Stimulated activated effector memory CD8-positive, alpha-beta T cell treated with anti-CD3 and anti-CD28 coated beads, Interleukin-12 subunit alpha, Interleukin-12 subunit beta, amount 100 ng/mL, for 72 hours (primary cell): ENCODE results near the gene TEX47.

Experiments used
- ATAC-seq: fragments of 150-1000 bp; cut with Tn5 transposase; 2 replicates; pipeline ENCODE4 v1.10.0; 2021
- DNase-seq, 2 donors: peaks; one replicate each; pipeline ENCODE4 v3.0.0; 2021 to 2022; ENCODE audit warnings: low spot score in 2 of 2
- H3K27ac Mint-ChIP-seq: one replicate; pipeline ENCODE4 v1.8.0; 2022; ENCODE audit warnings: mild to moderate bottlenecking, mixed read lengths
- H3K36me3 Mint-ChIP-seq: one replicate; pipeline ENCODE4 v1.8.0; 2022; ENCODE audit warnings: mild to moderate bottlenecking, mixed read lengths
- H3K4me1 Mint-ChIP-seq: one replicate; pipeline ENCODE4 v1.8.0; 2022; ENCODE audit warnings: mixed read lengths
- H3K4me3 Mint-ChIP-seq: one replicate; pipeline ENCODE4 v1.8.0; 2022; ENCODE audit warnings: mild to moderate bottlenecking, mixed read lengths
- H3K9me3 Mint-ChIP-seq: one replicate; pipeline ENCODE4 v1.8.0; 2022; ENCODE audit warnings: mixed read lengths

The TEX47 gene

GRCh38 chr7:88795553-88795952 lies at the start of gene TEX47:
TEX47 (minus strand) TSS chr7:88795737; CDS start chr7:88794942, 795 bp downstream.
- Mint-ChIP-seq H3K4me1 (no peaks in the 10 kb centered on the region), H3K36me3 (no peaks in the 10 kb centered on the region), H3K27ac (no peak within 1 kb of the TSS), H3K4me3 (no peak within 1 kb of the TSS), H3K9me3 (no peaks in the 10 kb centered on the region)
- ATAC-seq, result no peak
- DNase-seq, result no peak

GRCh38 chr7:88845091-88845490 lies 49.6 kb upstream of the TEX47 start:
- DNase-seq (no peak), ATAC-seq (no peak)
- Mint-ChIP-seq H3K27ac (no peak overlapping the region), H3K36me3 (no peaks in the 10 kb centered on the region), H3K4me3 (no peak overlapping the region), H3K4me1 (no peaks in the 10 kb centered on the region), H3K9me3 (peaks cover 9% of the 10 kb centered on the region)

- H3K4me1 Mint-ChIP-seq, result no peaks in the 10 kb centered on the region
- no peak overlapping the region for H3K27ac Mint-ChIP-seq
- ATAC-seq, result no peak
- no peak for DNase-seq
- H3K4me3 Mint-ChIP-seq, result no peak overlapping the region
- H3K36me3 Mint-ChIP-seq, result no peaks in the 10 kb centered on the region
- H3K9me3 Mint-ChIP-seq, result no peaks in the 10 kb centered on the region
Measured at GRCh38 chr7:88842201-88842600, 46.7 kb upstream of the TEX47 start.

GRCh38 chr7:88835147-88835728 lies 39.7 kb upstream of the TEX47 start:
- Mint-ChIP-seq H3K4me1 (no peaks in the 10 kb centered on the region), H3K27ac (no peak overlapping the region), H3K9me3 (no peaks in the 10 kb centered on the region), H3K36me3 (no peaks in the 10 kb centered on the region), H3K4me3 (no peak overlapping the region)
- no peak for ATAC-seq
- no peak for DNase-seq

- H3K4me3 Mint-ChIP-seq, result no peak overlapping the region
- ATAC-seq (no peak), DNase-seq (no peak)
- no peak overlapping the region for H3K27ac Mint-ChIP-seq
- H3K36me3 Mint-ChIP-seq, result no peaks in the 10 kb centered on the region
- no peaks in the 10 kb centered on the region for H3K4me1 Mint-ChIP-seq
- H3K9me3 Mint-ChIP-seq, result peaks cover 14% of the 10 kb centered on the region
Measured at GRCh38 chr7:88826222-88826621, 30.7 kb upstream of the TEX47 start.

GRCh38 chr7:88818552-88818951 lies 23.0 kb upstream of the TEX47 start:
- Mint-ChIP-seq H3K36me3 (no peaks in the 10 kb centered on the region), H3K27ac (no peak overlapping the region), H3K4me1 (no peaks in the 10 kb centered on the region), H3K9me3 (peaks cover 14% of the 10 kb centered on the region), H3K4me3 (no peak overlapping the region)
- ATAC-seq, result no peak
- no peak for DNase-seq

GRCh38 chr7:88806280-88807037 lies 10.9 kb upstream of the TEX47 start:
- Mint-ChIP-seq H3K4me3 (no peak overlapping the region), H3K36me3 (no peaks in the 10 kb centered on the region), H3K27ac (no peak overlapping the region), H3K4me1 (no peaks in the 10 kb centered on the region), H3K9me3 (peaks cover 2% of the 10 kb centered on the region)
- ATAC-seq (no peak), DNase-seq (no peak)

- H3K4me3 Mint-ChIP-seq, result no peak overlapping the region
- DNase-seq, result no peak
- H3K27ac Mint-ChIP-seq, result no peak overlapping the region
- no peaks in the 10 kb centered on the region for H3K4me1 Mint-ChIP-seq
- no peaks in the 10 kb centered on the region for H3K36me3 Mint-ChIP-seq
- H3K9me3 Mint-ChIP-seq, result no peaks in the 10 kb centered on the region
- ATAC-seq, result no peak
Measured at GRCh38 chr7:88801046-88801445, 5.5 kb upstream of the TEX47 start.

GRCh38 chr7:88792361-88792760 lies 3.2 kb downstream of the TEX47 start:
- H3K36me3 Mint-ChIP-seq, result no peaks in the 10 kb centered on the region
- no peak overlapping the region for H3K27ac Mint-ChIP-seq
- no peaks in the 10 kb centered on the region for H3K4me1 Mint-ChIP-seq
- no peak overlapping the region for H3K4me3 Mint-ChIP-seq
- ATAC-seq (no peak), DNase-seq (no peak)
- no peaks in the 10 kb centered on the region for H3K9me3 Mint-ChIP-seq

- Mint-ChIP-seq H3K4me1 (no peaks in the 10 kb centered on the region), H3K9me3 (no peaks in the 10 kb centered on the region), H3K4me3 (no peak overlapping the region), H3K36me3 (no peaks in the 10 kb centered on the region), H3K27ac (no peak overlapping the region)
- no peak for ATAC-seq
- no peak for DNase-seq
Measured at GRCh38 chr7:88791891-88792290, 3.6 kb downstream of the TEX47 start.

GRCh38 chr7:88789480-88790064 lies 6.0 kb downstream of the TEX47 start:
- Mint-ChIP-seq H3K4me3 (no peak overlapping the region), H3K36me3 (no peaks in the 10 kb centered on the region), H3K4me1 (no peaks in the 10 kb centered on the region), H3K27ac (no peak overlapping the region), H3K9me3 (peaks cover 6% of the 10 kb centered on the region)
- ATAC-seq, result no peak
- DNase-seq, result no peak

- Mint-ChIP-seq H3K4me1 (no peaks in the 10 kb centered on the region), H3K4me3 (no peak overlapping the region), H3K9me3 (peaks cover 6% of the 10 kb centered on the region), H3K27ac (no peak overlapping the region), H3K36me3 (no peaks in the 10 kb centered on the region)
- ATAC-seq (no peak), DNase-seq (no peak)
Measured at GRCh38 chr7:88787777-88788176, 7.8 kb downstream of the TEX47 start.

- no peak overlapping the region for H3K4me3 Mint-ChIP-seq
Measured at GRCh38 chr7:88775838-88776237, 19.7 kb downstream of the TEX47 start.

GRCh38 chr7:88772776-88773175 lies 22.8 kb downstream of the TEX47 start:
- no peak overlapping the region for H3K27ac Mint-ChIP-seq
- H3K9me3 Mint-ChIP-seq, result peaks cover 5% of the 10 kb centered on the region
- no peaks in the 10 kb centered on the region for H3K36me3 Mint-ChIP-seq
- DNase-seq, result no peak
- ATAC-seq, result no peak
- no peaks in the 10 kb centered on the region for H3K4me1 Mint-ChIP-seq
- H3K4me3 Mint-ChIP-seq, result no peak overlapping the region

More at GRCh38 chr7:88775838-88776237, 19.7 kb downstream of the TEX47 start:
- no peak overlapping the region for H3K27ac Mint-ChIP-seq
- H3K4me1 Mint-ChIP-seq, result no peaks in the 10 kb centered on the region
- peaks cover 5% of the 10 kb centered on the region for H3K9me3 Mint-ChIP-seq
- ATAC-seq (no peak), DNase-seq (no peak)
- no peaks in the 10 kb centered on the region for H3K36me3 Mint-ChIP-seq

- ATAC-seq (no peak), DNase-seq (no peak)
- Mint-ChIP-seq H3K4me1 (no peaks in the 10 kb centered on the region), H3K4me3 (no peak overlapping the region), H3K36me3 (no peaks in the 10 kb centered on the region), H3K27ac (no peak overlapping the region), H3K9me3 (peaks cover 9% of the 10 kb centered on the region)
Measured at GRCh38 chr7:88771417-88771816, 24.1 kb downstream of the TEX47 start.

GRCh38 chr7:88761779-88762178 lies 33.8 kb downstream of the TEX47 start:
- no peak for ATAC-seq
- Mint-ChIP-seq H3K9me3 (no peaks in the 10 kb centered on the region), H3K4me3 (no peak overlapping the region), H3K27ac (no peak overlapping the region), H3K4me1 (no peaks in the 10 kb centered on the region), H3K36me3 (no peaks in the 10 kb centered on the region)
- no peak for DNase-seq
